ENCODE results near the gene C19orf38. TPM values are rescaled to one million over a fixed set of nuclear protein-coding genes. Genes with fewer than 3 reads are reported as not detected.

The C19orf38 gene
- total RNA-seq, 2 donors from 2014 or later: 2.4 to 3.5 TPM

DNA sequence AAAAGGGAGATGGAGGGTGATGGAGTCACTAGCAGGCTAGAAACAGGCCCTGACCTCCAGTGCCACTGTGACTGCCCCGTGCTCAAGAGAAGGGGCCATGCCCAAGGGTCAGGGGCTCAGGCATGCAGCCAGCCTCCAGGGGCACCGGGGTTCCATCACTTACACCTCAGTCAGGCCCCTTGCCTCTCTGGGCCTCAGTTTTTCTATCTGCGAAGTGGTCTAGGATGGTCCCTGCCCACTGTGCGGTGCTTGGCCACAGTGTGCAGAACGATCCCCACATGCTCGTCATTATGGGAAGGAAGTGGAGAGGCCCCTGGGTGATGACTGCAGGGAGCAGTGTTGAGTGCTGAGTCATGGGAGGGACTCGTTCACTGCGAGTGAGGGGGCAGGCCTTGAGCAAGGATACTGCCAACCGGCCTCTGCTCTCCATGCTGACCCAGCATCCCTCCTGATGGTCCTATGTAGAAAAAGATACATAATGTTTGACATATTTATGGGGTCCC is 35.3 kb upstream of the C19orf38 start:
- Histone ChIP-seq H3K4me1 (ENCODE audit: control insufficient read depth in 1 of 2, low read depth in 2 of 2) (peaks cover 20 to 38% of the 10 kb centered on the region in 2 donors), H3K27me3 (replicated peaks; ENCODE audit: insufficient read depth) (no peaks in the 10 kb centered on the region), H3K36me3 (peaks cover 19% of the 10 kb centered on the region), H3K27ac (peak overlapping the region; percentile 40 to 66), H3K9me3 (no peaks in the 10 kb centered on the region), H3K4me3 (no peak overlapping the region)
- TF ChIP-seq, protein P1, sequence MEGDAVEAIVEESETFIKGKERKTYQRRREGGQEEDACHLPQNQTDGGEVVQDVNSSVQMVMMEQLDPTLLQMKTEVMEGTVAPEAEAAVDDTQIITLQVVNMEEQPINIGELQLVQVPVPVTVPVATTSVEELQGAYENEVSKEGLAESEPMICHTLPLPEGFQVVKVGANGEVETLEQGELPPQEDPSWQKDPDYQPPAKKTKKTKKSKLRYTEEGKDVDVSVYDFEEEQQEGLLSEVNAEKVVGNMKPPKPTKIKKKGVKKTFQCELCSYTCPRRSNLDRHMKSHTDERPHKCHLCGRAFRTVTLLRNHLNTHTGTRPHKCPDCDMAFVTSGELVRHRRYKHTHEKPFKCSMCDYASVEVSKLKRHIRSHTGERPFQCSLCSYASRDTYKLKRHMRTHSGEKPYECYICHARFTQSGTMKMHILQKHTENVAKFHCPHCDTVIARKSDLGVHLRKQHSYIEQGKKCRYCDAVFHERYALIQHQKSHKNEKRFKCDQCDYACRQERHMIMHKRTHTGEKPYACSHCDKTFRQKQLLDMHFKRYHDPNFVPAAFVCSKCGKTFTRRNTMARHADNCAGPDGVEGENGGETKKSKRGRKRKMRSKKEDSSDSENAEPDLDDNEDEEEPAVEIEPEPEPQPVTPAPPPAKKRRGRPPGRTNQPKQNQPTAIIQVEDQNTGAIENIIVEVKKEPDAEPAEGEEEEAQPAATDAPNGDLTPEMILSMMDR (IDR thresholded peaks at IDR 0.05): no peak
- ATAC-seq (ENCODE audit: insufficient number of reproducible peaks, low FRiP score, low read depth): peak; percentile 53
- DNase-seq (ENCODE audit: low spot score): peak; percentile 40

DNA sequence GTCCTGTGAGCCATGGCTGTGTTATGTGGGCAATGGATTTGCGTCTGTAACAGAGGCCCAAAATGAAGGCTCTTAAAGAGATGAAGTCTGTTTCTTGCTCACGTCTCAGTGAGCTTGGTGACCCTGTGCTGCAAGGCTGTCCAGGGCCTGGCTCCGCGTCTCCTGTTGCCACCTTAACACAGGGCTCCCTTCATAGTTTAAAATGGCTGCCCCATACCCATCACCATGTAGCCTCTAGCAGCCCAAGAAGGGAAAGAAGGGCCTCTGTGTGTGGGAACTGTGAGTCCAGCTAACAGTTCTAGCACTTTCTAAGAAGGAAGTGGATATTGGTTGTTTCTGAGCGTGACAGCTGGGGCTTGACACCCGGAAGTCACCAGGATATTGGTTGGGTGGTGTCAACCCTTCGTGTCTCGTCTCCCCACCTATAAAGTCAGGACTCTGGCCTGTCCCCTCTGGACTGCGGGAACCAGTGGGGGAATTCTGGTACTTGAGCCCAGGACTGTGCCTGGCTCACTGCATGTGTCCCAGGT is 33.1 kb upstream of the C19orf38 start:
- H3K36me3 ChIP-seq: peaks cover 10% of the 10 kb centered on the region
- no peaks in the 10 kb centered on the region for H3K27me3 ChIP-seq (replicated peaks; ENCODE audit: insufficient read depth)
- H3K4me3 ChIP-seq: no peak overlapping the region
- H3K4me1 ChIP-seq (ENCODE audit: control insufficient read depth in 1 of 2, low read depth in 2 of 2): peaks cover 25 to 47% of the 10 kb centered on the region in 2 donors
- H3K9me3 ChIP-seq: no peaks in the 10 kb centered on the region
- DNase-seq (ENCODE audit: low spot score): no peak
- peak overlapping the region; percentile 15 to 88 for H3K27ac ChIP-seq
- TF ChIP-seq, protein P1 (IDR thresholded peaks at IDR 0.05): no peak
- ATAC-seq (ENCODE audit: insufficient number of reproducible peaks, low FRiP score, low read depth): no peak

DNA sequence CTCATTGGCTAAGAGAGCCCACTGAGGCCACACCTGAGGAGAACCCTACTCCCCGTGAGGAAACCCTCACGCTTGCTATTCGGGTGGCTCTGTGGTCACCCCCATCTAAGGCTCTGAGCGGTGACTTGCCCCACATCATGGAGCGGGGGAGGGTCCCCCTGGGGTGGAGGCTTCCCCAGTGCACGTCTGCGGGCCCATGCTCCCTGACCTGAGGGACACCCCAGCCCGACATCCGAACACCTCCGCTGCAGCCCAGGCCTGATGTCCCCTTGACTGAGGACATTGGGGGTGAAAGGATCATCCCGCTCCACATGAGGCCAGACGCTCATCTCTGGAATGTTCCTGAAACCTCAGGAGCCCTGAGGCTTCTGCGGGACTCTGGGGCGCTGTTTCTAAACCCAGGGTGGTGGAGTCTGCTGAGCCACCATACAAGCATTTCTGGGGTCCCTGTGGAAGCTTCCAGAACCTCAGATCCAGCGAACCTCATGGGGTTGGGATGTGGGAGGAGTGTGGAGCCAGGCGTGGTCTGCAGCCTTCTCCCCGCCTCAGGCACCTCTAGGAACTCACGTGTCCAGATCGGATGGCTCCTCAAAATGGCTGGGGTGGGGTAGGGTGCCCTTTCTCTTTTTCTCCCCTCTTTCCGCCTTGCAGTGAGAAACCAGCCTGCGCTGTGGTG is 32.1 kb upstream of the C19orf38 start:
- Histone ChIP-seq H3K9me3 (no peaks in the 10 kb centered on the region), H3K4me1 (ENCODE audit: control insufficient read depth in 1 of 2, low read depth in 2 of 2) (peaks cover 25 to 47% of the 10 kb centered on the region in 2 donors), H3K27me3 (replicated peaks; ENCODE audit: insufficient read depth) (no peaks in the 10 kb centered on the region), H3K36me3 (peaks cover 18% of the 10 kb centered on the region), H3K4me3 (peak overlapping the region; percentile 75), H3K27ac (peak overlapping the region; percentile 88 to 95)
- DNase-seq (ENCODE audit: low spot score) (no peak), ATAC-seq (ENCODE audit: insufficient number of reproducible peaks, low FRiP score, low read depth) (no peak)
- TF ChIP-seq, protein P1 (IDR thresholded peaks at IDR 0.05): no peak

DNA sequence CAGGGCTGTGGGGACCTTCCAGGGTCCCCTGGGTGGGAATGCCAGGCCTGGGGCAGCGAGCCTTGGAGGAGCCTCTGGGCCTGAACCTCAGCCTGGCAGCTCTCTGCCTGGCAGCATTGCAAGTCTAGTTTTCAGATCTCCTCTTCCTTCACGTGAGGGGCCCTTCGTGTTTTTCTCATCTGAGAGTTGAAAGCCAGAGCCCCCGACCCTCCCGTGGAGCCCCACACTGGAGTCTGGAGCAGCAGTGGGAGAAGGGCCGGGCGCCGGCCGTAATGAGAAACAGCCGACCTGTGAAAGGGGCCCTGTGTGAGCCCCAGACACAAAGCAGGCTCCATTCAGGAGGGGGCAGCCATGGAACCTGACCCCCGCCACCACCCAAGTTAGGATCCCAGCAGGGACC is 31.5 kb upstream of the C19orf38 start:
- peak overlapping the region; percentile 88 to 95 for H3K27ac ChIP-seq
- TF ChIP-seq, protein P1 (IDR thresholded peaks at IDR 0.05): no peak
- H3K9me3 ChIP-seq: no peaks in the 10 kb centered on the region
- H3K4me3 ChIP-seq: peak overlapping the region; percentile 75
- ATAC-seq (ENCODE audit: insufficient number of reproducible peaks, low FRiP score, low read depth) (no peak), DNase-seq (ENCODE audit: low spot score) (no peak)
- H3K27me3 ChIP-seq (replicated peaks; ENCODE audit: insufficient read depth): no peaks in the 10 kb centered on the region
- peaks cover 21% of the 10 kb centered on the region for H3K36me3 ChIP-seq
- H3K4me1 ChIP-seq (ENCODE audit: control insufficient read depth in 1 of 2, low read depth in 2 of 2): peaks cover 25 to 47% of the 10 kb centered on the region in 2 donors

DNA sequence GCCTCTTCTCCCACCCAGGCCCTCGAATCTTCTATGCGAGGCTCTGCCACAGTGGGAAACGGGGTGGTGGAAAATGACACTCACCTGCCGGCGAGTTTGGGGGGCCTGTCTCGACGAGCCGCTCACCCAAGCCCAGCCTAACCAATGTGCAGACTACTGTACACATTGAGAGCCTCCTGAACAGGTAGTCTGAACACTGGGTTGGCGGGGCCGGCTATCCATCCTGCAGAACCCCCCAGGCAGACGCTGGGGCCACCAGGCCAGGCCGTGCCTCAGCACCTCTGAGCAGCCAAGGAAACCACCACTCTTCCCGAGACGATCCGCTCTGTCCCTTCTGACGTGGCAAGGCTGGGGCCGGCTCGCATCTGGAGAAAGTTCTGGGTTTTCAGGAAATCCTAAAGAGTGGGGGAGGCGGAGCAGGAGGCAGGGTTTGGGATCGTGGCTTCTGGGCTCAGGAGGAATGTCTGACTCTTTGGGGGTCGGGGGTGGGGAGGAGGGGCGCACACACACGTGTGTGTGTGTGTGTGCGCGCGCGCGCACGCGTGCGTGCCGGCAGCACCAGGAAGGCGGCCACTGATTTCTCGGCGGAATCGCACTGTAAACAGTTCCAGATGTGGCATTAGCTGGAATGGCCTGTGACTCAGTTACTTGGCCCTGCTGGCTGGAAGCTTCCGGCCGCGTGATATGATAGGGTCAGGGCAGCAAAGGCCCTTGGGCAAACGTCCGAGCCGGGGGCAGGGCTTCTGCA is 30.8 kb upstream of the C19orf38 start:
- peak overlapping the region; percentile 75 for H3K4me3 ChIP-seq
- ATAC-seq (ENCODE audit: insufficient number of reproducible peaks, low FRiP score, low read depth) (peak; percentile 72), DNase-seq (ENCODE audit: low spot score) (peak; percentile 73)
- no peaks in the 10 kb centered on the region for H3K27me3 ChIP-seq (replicated peaks; ENCODE audit: insufficient read depth)
- TF ChIP-seq, protein P1 (IDR thresholded peaks at IDR 0.05): no peak
- H3K4me1 ChIP-seq (ENCODE audit: control insufficient read depth in 1 of 2, low read depth in 2 of 2): peaks cover 25 to 46% of the 10 kb centered on the region in 2 donors
- peak overlapping the region; percentile 88 to 95 for H3K27ac ChIP-seq
- peaks cover 23% of the 10 kb centered on the region for H3K36me3 ChIP-seq
- H3K9me3 ChIP-seq: no peaks in the 10 kb centered on the region
